ENCODE measurements around the gene PTGFRN.
"Not testable (repeated sequence)": the region's sequence is repeated elsewhere in the genome, so short reads cannot be mapped to it uniquely, and the experiment has no call there.

DNA sequence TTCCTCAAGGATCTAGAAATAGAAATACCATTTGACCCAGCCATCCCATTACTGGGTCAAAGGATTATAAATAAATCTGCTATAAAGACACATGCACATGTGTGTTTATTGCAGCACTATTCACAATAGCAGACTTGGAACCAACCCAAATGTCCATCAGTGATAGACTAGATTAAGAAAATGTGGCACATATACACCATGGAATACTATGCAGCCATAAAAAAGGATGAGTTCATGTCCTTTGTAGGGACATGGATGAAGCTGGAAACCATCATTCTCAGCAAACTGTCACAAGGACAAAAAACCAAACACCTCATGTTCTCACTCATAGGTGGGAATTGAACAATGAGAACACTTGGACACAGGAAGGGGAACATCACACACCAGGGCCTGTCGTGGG is 70.6 kb downstream of the PTGFRN start:
- TF ChIP-seq, protein P1, sequence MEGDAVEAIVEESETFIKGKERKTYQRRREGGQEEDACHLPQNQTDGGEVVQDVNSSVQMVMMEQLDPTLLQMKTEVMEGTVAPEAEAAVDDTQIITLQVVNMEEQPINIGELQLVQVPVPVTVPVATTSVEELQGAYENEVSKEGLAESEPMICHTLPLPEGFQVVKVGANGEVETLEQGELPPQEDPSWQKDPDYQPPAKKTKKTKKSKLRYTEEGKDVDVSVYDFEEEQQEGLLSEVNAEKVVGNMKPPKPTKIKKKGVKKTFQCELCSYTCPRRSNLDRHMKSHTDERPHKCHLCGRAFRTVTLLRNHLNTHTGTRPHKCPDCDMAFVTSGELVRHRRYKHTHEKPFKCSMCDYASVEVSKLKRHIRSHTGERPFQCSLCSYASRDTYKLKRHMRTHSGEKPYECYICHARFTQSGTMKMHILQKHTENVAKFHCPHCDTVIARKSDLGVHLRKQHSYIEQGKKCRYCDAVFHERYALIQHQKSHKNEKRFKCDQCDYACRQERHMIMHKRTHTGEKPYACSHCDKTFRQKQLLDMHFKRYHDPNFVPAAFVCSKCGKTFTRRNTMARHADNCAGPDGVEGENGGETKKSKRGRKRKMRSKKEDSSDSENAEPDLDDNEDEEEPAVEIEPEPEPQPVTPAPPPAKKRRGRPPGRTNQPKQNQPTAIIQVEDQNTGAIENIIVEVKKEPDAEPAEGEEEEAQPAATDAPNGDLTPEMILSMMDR (IDR thresholded peaks at IDR 0.05 in 2 of 3, conservative IDR thresholded peaks at IDR 0.05 in 1 of 3; ENCODE audit: insufficient read depth in 2 of 3, low read depth in 1 of 3, low read length in 3 of 3), result not testable (repeated sequence)
- TF ChIP-seq ESRRA (IDR thresholded peaks at IDR 0.05; ENCODE audit: borderline replicate concordance, low read depth); ATF3 (IDR thresholded peaks at IDR 0.05); ATF3 (CRISPR knock-in tag; conservative IDR thresholded peaks at IDR 0.05); SP1 (CRISPR knock-in tag; IDR thresholded peaks at IDR 0.05); HNRNPLL (IDR thresholded peaks at IDR 0.05; ENCODE audit: low read depth, low read length, poor library complexity, severe bottlenecking); RAD21 (CRISPR knock-in tag; conservative IDR thresholded peaks at IDR 0.05 in 1 of 2, IDR thresholded peaks at IDR 0.05 in 1 of 2); TAF15 (IDR thresholded peaks at IDR 0.05; ENCODE audit: low read depth, low read length); CHD2 (IDR thresholded peaks at IDR 0.05; ENCODE audit: low read depth, low read length); TSC22D4 (tag; IDR thresholded peaks at IDR 0.05); ATF1 (CRISPR knock-in tag; IDR thresholded peaks at IDR 0.05); ATF1 (tag; IDR thresholded peaks at IDR 0.05): not testable (repeated sequence)
